ENCODE results near the gene RBFOX1. TPM values are rescaled to one million over a fixed set of nuclear protein-coding genes. Genes with fewer than 3 reads are reported as not detected.

RBFOX1 gene
- total RNA-seq, 1 donor from 2014 or later, result not detected

DNA sequence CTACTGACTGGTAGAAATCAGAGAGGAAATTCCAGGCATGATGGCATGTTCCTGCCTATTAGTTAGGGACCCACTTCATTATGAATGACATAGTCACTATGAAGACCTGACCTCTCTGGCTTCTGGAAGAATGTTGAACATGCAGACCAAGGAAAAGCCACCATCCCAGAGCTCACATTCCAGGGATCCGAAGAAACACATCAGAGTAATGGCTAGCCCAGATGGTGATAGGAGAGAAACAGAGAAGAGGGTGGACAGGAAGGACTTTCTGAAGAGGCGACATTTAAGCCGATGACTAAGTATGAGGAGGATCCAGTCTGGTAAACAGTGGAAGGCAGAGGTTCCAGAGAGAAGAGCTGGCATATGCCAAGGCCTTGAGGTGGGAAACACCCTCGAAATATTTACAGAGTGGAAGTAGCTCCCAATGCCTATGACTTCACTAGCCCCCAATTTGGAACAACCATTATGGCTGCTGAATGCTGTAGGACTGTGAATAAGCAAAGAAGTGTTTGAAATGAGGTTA lies 216.2 kb downstream of the RBFOX1 start:
- H3K27me3 ChIP-seq (ENCODE audit: control insufficient read depth, insufficient read depth, low read length), result no peaks in the 10 kb centered on the region
- no peaks in the 10 kb centered on the region for H3K36me3 ChIP-seq (ENCODE audit: control insufficient read depth, insufficient read depth, low read length)
- no peak overlapping the region for H3K4me3 ChIP-seq (ENCODE audit: low read depth, low read length)
- DNase-seq (ENCODE audit: low read depth), result no peak
- TF ChIP-seq, protein P1, sequence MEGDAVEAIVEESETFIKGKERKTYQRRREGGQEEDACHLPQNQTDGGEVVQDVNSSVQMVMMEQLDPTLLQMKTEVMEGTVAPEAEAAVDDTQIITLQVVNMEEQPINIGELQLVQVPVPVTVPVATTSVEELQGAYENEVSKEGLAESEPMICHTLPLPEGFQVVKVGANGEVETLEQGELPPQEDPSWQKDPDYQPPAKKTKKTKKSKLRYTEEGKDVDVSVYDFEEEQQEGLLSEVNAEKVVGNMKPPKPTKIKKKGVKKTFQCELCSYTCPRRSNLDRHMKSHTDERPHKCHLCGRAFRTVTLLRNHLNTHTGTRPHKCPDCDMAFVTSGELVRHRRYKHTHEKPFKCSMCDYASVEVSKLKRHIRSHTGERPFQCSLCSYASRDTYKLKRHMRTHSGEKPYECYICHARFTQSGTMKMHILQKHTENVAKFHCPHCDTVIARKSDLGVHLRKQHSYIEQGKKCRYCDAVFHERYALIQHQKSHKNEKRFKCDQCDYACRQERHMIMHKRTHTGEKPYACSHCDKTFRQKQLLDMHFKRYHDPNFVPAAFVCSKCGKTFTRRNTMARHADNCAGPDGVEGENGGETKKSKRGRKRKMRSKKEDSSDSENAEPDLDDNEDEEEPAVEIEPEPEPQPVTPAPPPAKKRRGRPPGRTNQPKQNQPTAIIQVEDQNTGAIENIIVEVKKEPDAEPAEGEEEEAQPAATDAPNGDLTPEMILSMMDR (IDR thresholded peaks at IDR 0.05; ENCODE audit: insufficient read depth, low read length, poor library complexity, severe bottlenecking), result no peak

DNA sequence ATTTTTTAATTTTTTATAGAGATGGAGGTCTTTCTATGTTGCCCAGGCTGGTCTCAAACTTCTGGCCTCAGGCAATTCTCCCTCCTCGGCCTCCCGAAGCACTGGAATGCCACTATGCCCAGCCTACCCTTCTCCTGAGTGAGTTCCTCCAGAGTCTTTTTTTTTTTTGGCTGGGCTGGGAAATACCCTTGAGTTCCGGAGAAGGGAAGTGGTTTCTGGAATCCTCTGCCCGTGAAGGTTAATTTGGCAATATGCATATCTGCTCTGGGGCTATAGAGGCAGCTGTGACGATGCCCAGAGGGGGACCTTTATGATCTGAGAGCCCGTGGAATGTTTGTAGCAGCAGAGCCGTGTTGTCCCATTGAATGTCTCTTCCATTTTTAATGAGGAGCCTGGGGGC lies 217.5 kb downstream of the RBFOX1 start:
- no peaks in the 10 kb centered on the region for H3K27me3 ChIP-seq (ENCODE audit: control insufficient read depth, insufficient read depth, low read length)
- no peak for DNase-seq (ENCODE audit: low read depth)
- H3K36me3 ChIP-seq (ENCODE audit: control insufficient read depth, insufficient read depth, low read length), result no peaks in the 10 kb centered on the region
- H3K4me3 ChIP-seq (ENCODE audit: low read depth, low read length), result no peak overlapping the region
- TF ChIP-seq, protein P1 (IDR thresholded peaks at IDR 0.05; ENCODE audit: insufficient read depth, low read length, poor library complexity, severe bottlenecking), result no peak

DNA sequence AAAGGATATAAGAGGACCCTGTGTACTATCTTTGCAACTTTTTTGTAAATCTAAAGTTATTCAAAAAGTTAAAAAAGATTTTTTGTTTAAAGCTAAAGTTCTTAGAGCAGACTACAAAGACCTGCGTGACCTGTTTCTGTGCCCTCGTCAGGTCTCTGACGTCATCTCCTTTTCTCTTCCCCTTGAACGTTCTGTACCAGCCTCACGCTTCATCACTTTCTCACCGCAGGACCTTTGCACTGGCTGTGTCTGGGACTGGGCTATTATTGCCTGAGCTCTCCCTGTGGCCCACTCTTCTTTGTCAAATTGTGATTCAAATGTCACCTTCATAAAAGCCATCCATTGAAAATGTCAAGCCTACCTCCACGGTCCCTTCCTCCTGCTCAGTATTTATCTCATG lies 222.8 kb downstream of the RBFOX1 start:
- no peak for DNase-seq (ENCODE audit: low read depth)
- TF ChIP-seq, protein P1 (IDR thresholded peaks at IDR 0.05; ENCODE audit: insufficient read depth, low read length, poor library complexity, severe bottlenecking), result no peak
- Histone ChIP-seq H3K36me3 (ENCODE audit: control insufficient read depth, insufficient read depth, low read length) (no peaks in the 10 kb centered on the region), H3K4me3 (ENCODE audit: low read depth, low read length) (no peak overlapping the region), H3K27me3 (ENCODE audit: control insufficient read depth, insufficient read depth, low read length) (no peaks in the 10 kb centered on the region)

DNA sequence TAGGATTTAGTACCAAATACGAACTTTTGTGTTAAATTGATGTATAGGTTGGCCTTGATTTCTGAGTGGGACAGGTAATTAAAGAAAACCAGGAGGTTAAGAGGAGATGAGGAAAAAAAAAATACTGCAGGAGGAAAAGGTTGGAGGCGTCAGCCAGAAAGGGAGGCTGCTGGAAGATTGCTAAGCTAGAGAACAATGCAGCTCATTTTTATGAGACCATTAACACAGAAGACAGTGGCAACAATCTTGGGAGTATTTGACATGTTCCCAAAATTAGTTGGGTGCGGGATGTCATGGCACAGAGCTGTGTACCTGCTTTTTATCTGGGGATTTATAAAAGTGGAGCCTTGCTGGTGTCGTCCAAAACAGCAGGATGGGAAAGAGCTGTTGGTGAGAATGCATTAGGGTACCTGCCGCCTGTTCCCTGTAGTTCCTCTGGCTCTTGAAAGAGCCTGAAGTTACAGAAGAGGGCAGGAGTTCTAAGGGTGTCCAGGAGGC lies 229.3 kb downstream of the RBFOX1 start:
- Histone ChIP-seq H3K36me3 (ENCODE audit: control insufficient read depth, insufficient read depth, low read length) (no peaks in the 10 kb centered on the region), H3K4me3 (ENCODE audit: low read depth, low read length) (no peak overlapping the region), H3K27me3 (ENCODE audit: control insufficient read depth, insufficient read depth, low read length) (no peaks in the 10 kb centered on the region)
- DNase-seq (ENCODE audit: low read depth), result no peak
- TF ChIP-seq, protein P1 (IDR thresholded peaks at IDR 0.05; ENCODE audit: insufficient read depth, low read length, poor library complexity, severe bottlenecking), result no peak

DNA sequence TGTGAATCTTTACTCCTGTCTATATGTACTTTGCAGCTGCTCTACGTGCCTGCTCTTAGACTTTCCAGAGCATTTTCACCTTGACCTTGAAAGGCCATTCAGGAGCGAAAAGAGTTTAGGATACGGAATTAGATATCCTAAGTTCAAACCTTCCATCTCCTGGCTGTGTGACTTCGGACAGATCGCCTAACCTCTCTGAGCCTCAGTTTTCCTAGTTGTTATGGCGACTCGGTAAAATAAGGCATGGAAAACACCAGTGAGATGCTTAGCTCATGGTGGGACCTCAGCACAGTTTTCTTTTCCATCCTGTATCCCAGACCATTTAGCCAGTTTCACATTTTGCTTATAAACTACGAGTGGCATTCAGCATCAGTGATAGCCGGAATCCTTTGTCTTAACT lies 233.7 kb downstream of the RBFOX1 start:
- Histone ChIP-seq H3K27me3 (ENCODE audit: control insufficient read depth, insufficient read depth, low read length) (no peaks in the 10 kb centered on the region), H3K36me3 (ENCODE audit: control insufficient read depth, insufficient read depth, low read length) (no peaks in the 10 kb centered on the region), H3K4me3 (ENCODE audit: low read depth, low read length) (no peak overlapping the region)
- TF ChIP-seq, protein P1 (IDR thresholded peaks at IDR 0.05; ENCODE audit: insufficient read depth, low read length, poor library complexity, severe bottlenecking), result no peak
- no peak for DNase-seq (ENCODE audit: low read depth)

DNA sequence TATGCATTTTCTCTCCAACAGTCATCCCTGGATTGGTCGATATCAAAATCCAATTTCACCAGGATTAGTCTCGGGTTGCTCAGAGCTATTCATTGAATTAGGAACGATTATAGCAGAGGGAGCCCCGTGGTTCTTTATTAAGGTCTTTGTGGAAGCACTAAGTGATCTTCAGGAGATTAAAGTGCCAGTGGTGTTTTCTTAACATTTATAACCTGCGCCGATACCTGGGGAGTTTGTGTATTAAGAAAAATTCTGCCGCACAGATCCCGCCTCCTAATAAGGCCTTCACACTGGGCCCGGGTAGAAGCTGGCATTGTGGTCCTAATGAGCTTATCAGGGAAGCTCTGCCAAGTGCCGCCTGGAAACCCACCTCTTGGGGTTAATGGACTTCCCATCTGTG lies 238.7 kb downstream of the RBFOX1 start:
- TF ChIP-seq, protein P1 (IDR thresholded peaks at IDR 0.05; ENCODE audit: insufficient read depth, low read length, poor library complexity, severe bottlenecking), result no peak
- no peak for DNase-seq (ENCODE audit: low read depth)

More for the DNA sequence above, 238.7 kb downstream of the RBFOX1 start:
- Histone ChIP-seq H3K4me3 (ENCODE audit: low read depth, low read length) (no peak overlapping the region), H3K27me3 (ENCODE audit: control insufficient read depth, insufficient read depth, low read length) (no peaks in the 10 kb centered on the region), H3K36me3 (ENCODE audit: control insufficient read depth, insufficient read depth, low read length) (no peaks in the 10 kb centered on the region)
